Activated CD4-positive, alpha-beta T cell treated with anti-CD3 and anti-CD28 coated beads, Interleukin-2, amount 10 ng/mL, durations not matched to agents 7 days and 5 days (primary cell): ENCODE measurements around the gene DNAH17. TPM values are rescaled to one million over a fixed set of nuclear protein-coding genes. Genes with fewer than 3 reads are reported as not detected.

Source experiments
- CTCF ChIA-PET: fragments of 350-600 bp; sonication (Branson Sonifier 250); formaldehyde crosslinking; loops from one replicate; lab custom pipeline; 2021; ENCODE audit warnings: antibody characterized with exemption; lab: Charles Lee
- POLR2A ChIA-PET: fragments of 350-600 bp; sonication (Branson Sonifier 250); formaldehyde crosslinking; loops from one replicate; lab custom pipeline; 2021; ENCODE audit warnings: antibody characterized with exemption; lab: Charles Lee
- DNase-seq: peaks from one replicate; pipeline ENCODE4 v3.0.0-alpha.2; 2020
- H3K27ac Mint-ChIP-seq: one replicate; pipeline ENCODE4 v1.8.0; 2021; ENCODE audit warnings: mild to moderate bottlenecking, moderate library complexity, mixed read lengths
- H3K27me3 Mint-ChIP-seq: one replicate; pipeline ENCODE4 v1.8.0; 2021; ENCODE audit warnings: mixed read lengths
- H3K36me3 Mint-ChIP-seq: one replicate; pipeline ENCODE4 v1.8.0; 2021; ENCODE audit warnings: low read depth, mixed read lengths
- H3K4me1 Mint-ChIP-seq: one replicate; pipeline ENCODE4 v1.8.0; 2021; ENCODE audit warnings: mixed read lengths
- H3K4me3 Mint-ChIP-seq: one replicate; pipeline ENCODE4 v1.8.0; 2021; ENCODE audit warnings: mild to moderate bottlenecking, moderate library complexity, mixed read lengths
- H3K9me3 Mint-ChIP-seq: one replicate; pipeline ENCODE4 v1.8.0; 2021; ENCODE audit warnings: mixed read lengths
- total RNA-seq, 2 experiments: library from RNA; stranded (reverse); gene quantifications; one replicate each; pipeline ENCODE4 v1.2.3, GENCODE V29; 2021

DNAH17 gene
- total RNA-seq = under 1 TPM; 0.07 to 0.15 TPM

- DNase-seq = no peak
- H3K27me3 Mint-ChIP-seq = peaks cover 13% of the 10 kb centered on the region
- no peak within 1 kb of the TSS for H3K27ac Mint-ChIP-seq
- ChIA-PET CTCF (interaction anchor here (0.8 kb wide), 1 partner anchor 395 kb away, joined by 3 read pairs; no protein-coding TSS in a partner anchor), POLR2A (no interaction called here)
- H3K9me3 Mint-ChIP-seq = no peaks in the 10 kb centered on the region
- no peak within 1 kb of the TSS for H3K4me3 Mint-ChIP-seq
- H3K36me3 Mint-ChIP-seq = no peaks in the 10 kb centered on the region
- H3K4me1 Mint-ChIP-seq = no peaks in the 10 kb centered on the region
These were observed at the start of gene DNAH17 for GRCh38 chr17:78577296-78577695. DNAH17 (minus strand) TSS chr17:78577396; CDS start chr17:78575057, 2,339 bp downstream.

DNA sequence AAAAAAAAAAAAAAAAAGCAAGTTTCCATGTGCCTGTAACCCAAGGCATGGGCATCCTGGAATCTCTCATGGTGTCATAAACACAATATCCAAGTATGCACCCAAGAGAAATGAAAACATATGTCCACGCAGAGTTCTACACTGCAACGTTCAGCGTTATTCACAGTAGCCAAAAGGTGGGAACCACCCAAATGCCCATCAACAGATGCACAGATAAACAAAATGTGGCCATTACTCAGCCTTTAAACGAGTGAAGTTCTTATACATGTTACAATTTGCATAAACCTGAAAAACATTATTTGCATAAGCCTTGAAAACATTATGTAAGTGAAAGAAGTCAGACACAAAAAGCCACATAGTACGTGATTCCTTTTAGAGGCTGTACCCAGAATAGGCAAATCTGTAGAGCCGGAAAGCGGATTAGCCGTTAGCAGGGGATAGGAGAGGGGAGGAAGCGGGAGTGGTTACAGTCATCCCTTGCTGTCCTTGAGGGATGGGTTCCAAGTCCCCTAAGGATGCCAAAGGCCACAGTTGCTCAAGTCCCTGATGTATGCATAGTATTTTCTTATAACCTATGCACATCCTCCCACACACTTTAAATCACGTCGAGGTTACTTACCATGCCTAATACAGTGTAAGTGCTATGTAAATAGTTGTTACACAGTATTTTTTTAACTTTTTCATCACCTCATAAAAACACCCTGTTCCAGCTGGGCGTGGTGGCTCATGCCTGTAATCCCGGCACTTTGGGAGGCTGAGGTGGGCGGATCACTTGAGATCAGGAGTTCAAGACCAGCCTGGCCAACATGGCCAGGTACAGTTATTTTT, 47.3 kb upstream of the DNAH17 start:
- no peaks in the 10 kb centered on the region for H3K36me3 Mint-ChIP-seq
- CTCF ChIA-PET = no interaction called here
- no peaks in the 10 kb centered on the region for H3K27me3 Mint-ChIP-seq
- H3K9me3 Mint-ChIP-seq = no peaks in the 10 kb centered on the region
- no peaks in the 10 kb centered on the region for H3K4me1 Mint-ChIP-seq
- POLR2A ChIA-PET = no interaction called here
- H3K4me3 Mint-ChIP-seq = no peak overlapping the region
- DNase-seq = no peak
- H3K27ac Mint-ChIP-seq = no peak overlapping the region

DNA sequence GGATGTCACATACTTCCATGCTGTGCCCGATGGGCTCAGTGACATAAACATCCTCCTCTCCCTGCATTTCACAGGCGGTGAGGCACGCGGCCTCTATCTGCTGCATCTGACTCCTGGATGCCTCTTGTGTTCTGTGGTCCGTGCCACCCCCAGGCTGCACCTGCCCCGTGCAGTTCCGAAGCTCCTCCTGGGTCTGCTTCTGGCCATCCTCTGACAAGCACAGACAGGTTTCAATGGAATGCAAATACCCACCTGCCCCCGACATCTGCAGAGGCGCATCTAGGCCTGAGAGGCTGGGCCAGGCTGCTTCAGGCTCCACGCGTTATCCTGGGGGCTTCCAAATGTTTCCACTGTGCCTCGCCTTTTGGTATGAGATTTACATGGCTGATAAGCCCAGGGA, 46.3 kb upstream of the DNAH17 start:
- H3K4me3 Mint-ChIP-seq = no peak overlapping the region
- no peaks in the 10 kb centered on the region for H3K4me1 Mint-ChIP-seq
- H3K27me3 Mint-ChIP-seq = no peaks in the 10 kb centered on the region
- ChIA-PET POLR2A (no interaction called here), CTCF (no interaction called here)
- no peaks in the 10 kb centered on the region for H3K36me3 Mint-ChIP-seq
- H3K27ac Mint-ChIP-seq = no peak overlapping the region
- no peaks in the 10 kb centered on the region for H3K9me3 Mint-ChIP-seq
- no peak for DNase-seq

DNA sequence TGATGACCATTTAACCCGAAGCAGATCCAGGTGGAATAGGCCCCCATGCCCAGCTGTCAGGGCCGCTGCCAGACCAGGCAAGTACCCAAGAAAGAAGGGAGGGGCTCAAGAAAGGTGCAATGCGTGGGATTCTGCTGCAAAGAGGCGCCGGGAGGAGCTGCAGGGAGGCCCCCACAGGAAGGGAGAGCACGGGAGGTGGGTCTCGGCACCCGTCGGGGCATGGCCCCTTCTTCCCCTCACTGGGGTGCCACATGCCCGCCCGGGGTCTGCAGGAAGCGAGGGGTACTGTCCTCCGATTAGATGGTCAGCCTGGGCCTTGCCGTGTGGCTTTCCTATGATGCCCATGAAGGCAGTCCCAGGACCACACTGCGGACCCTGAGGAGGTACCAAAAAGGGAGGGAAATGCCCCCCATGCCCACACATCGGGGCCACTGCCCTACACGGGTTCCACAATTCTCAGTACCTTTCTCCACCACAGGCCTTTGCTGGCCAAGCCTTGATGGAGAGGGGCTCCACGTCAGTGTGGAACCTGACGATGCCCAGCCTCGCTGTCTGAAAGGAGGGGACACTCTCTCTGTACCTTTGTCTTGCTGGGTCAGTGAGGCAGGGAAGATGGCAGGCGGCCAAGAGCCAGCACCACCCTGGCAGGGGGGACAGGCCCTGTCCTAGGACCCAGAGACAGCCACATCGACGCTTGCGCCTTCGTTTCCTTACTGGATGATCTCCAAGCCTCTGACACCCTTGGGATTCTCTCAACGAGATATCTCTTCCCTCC, 45.5 kb upstream of the DNAH17 start:
- no peaks in the 10 kb centered on the region for H3K9me3 Mint-ChIP-seq
- H3K27ac Mint-ChIP-seq = no peak overlapping the region
- H3K4me1 Mint-ChIP-seq = no peaks in the 10 kb centered on the region
- no peak for DNase-seq
- POLR2A ChIA-PET = no interaction called here
- CTCF ChIA-PET = no interaction called here
- H3K36me3 Mint-ChIP-seq = no peaks in the 10 kb centered on the region
- no peaks in the 10 kb centered on the region for H3K27me3 Mint-ChIP-seq
- H3K4me3 Mint-ChIP-seq = no peak overlapping the region

DNA sequence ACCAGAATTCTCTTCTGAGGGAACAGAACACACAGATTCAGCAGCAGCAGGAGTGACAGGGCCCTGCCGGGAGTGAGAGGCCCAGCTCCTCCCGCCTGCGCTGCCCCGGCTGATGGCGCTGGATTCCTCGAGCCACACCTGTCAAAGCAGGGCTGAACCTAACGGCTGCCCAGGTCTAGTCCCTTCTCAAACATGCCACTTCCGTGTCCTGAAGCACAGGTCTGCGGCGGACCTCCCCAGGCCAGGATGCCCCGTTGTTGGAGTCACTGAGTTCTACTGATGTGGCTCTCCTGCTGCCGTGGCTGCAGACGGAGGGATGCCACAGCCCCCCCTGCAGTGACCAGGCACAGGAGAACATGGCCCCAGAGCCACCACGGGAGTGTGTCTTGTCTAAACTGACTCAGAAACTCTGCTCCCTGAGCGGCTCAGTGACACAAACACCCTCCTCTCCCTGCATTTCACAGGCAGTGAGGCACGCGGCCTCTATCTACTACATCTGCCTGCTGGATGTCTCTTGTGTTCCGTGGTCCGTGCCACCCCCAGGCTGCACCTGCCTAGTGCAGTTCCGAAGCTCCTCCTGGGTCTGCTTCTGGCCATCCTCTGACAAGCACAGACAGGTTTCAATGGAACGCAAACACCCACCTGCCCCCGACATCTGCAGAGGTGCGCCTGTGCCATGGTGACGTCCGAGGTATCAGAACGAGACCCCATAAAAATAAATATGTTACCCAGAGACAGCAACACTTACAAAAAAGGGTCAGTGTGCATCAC, 44.7 kb upstream of the DNAH17 start:
- POLR2A ChIA-PET = no interaction called here

GRCh38 chr17:78620099-78620498, 42.9 kb upstream of the DNAH17 start:
- CTCF ChIA-PET = no interaction called here
- H3K27me3 Mint-ChIP-seq = no peaks in the 10 kb centered on the region
- no peak for DNase-seq
- H3K4me3 Mint-ChIP-seq = no peak overlapping the region
- no peak overlapping the region for H3K27ac Mint-ChIP-seq
- H3K9me3 Mint-ChIP-seq = no peaks in the 10 kb centered on the region
- no peaks in the 10 kb centered on the region for H3K4me1 Mint-ChIP-seq
- POLR2A ChIA-PET = no interaction called here
- no peaks in the 10 kb centered on the region for H3K36me3 Mint-ChIP-seq

More for the DNA sequence above, 44.7 kb upstream of the DNAH17 start:
- no peaks in the 10 kb centered on the region for H3K36me3 Mint-ChIP-seq
- DNase-seq = no peak
- H3K27me3 Mint-ChIP-seq = no peaks in the 10 kb centered on the region
- H3K9me3 Mint-ChIP-seq = no peaks in the 10 kb centered on the region
- CTCF ChIA-PET = no interaction called here
- no peak overlapping the region for H3K4me3 Mint-ChIP-seq
- H3K4me1 Mint-ChIP-seq = no peaks in the 10 kb centered on the region
- no peak overlapping the region for H3K27ac Mint-ChIP-seq

- Mint-ChIP-seq H3K27ac (no peak overlapping the region), H3K9me3 (no peaks in the 10 kb centered on the region), H3K36me3 (no peaks in the 10 kb centered on the region), H3K27me3 (no peaks in the 10 kb centered on the region), H3K4me3 (no peak overlapping the region), H3K4me1 (no peaks in the 10 kb centered on the region)
- no peak for DNase-seq
- CTCF ChIA-PET = interaction anchor here (0.8 kb wide), 1 partner anchor 13 kb away, joined by 3 read pairs; no protein-coding TSS in a partner anchor
- POLR2A ChIA-PET = no interaction called here
These were observed 42.1 kb upstream of the DNAH17 start for GRCh38 chr17:78619334-78619733.

GRCh38 chr17:78618264-78619066, 41.3 kb upstream of the DNAH17 start:
- ChIA-PET CTCF (interaction anchor here (0.8 kb wide), 1 partner anchor 12 kb away, joined by 3 read pairs; no protein-coding TSS in a partner anchor), POLR2A (no interaction called here)
- no peaks in the 10 kb centered on the region for H3K4me1 Mint-ChIP-seq
- no peak overlapping the region for H3K27ac Mint-ChIP-seq
- H3K9me3 Mint-ChIP-seq = no peaks in the 10 kb centered on the region
- no peaks in the 10 kb centered on the region for H3K36me3 Mint-ChIP-seq
- H3K27me3 Mint-ChIP-seq = no peaks in the 10 kb centered on the region
- DNase-seq = no peak
- H3K4me3 Mint-ChIP-seq = no peak overlapping the region

GRCh38 chr17:78617511-78618061, 40.4 kb upstream of the DNAH17 start:
- Mint-ChIP-seq H3K27ac (no peak overlapping the region), H3K27me3 (no peaks in the 10 kb centered on the region), H3K36me3 (no peaks in the 10 kb centered on the region), H3K9me3 (no peaks in the 10 kb centered on the region), H3K4me1 (no peaks in the 10 kb centered on the region), H3K4me3 (no peak overlapping the region)
- DNase-seq = no peak
- POLR2A ChIA-PET = no interaction called here
- CTCF ChIA-PET = interaction anchor here (1.2 kb wide), 1 partner anchor 12 kb away, joined by 4 read pairs; no protein-coding TSS in a partner anchor

DNA sequence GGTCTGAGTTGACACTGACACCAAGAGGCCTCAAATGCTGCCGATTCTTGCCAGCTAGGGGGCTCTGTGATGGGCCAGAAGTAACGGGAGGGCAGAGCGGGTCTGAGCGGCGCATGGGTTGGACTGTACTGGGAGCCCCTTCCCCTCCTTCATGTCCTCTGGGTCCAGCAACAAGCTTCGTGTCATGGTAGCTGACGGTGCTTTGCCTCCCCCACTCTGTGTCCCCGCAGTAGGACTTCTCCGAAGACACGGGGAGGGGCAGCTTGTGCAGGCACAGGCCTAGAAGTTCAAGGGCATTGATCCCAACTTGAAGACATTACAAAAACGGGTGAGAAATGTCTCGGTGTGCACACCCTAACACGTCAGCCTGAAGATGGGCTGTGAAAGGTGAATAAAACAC, 39.8 kb upstream of the DNAH17 start:
- H3K27ac Mint-ChIP-seq = no peak overlapping the region

DNA sequence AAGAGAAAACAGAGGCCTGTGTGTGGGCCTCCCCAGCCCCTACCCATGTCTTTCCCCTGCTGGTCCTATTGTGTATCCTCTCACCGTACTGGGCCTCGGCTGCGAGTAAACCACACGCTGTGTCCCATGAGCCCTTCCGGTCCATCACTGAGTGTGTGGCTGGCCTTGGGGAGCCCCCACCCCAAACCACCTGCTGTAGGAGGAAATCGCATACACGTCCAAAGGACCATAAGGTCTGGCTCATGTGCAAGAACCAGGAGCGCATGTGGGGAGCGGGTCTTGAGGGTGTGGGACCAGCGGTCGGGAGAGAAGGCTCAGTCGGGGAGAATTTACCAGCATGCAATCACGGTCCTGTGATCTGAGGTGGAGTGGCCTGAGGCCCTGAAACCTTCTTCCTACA, 38.4 kb upstream of the DNAH17 start:
- Mint-ChIP-seq H3K27me3 (no peaks in the 10 kb centered on the region), H3K36me3 (no peaks in the 10 kb centered on the region), H3K4me1 (no peaks in the 10 kb centered on the region), H3K27ac (no peak overlapping the region), H3K9me3 (no peaks in the 10 kb centered on the region), H3K4me3 (no peak overlapping the region)
- ChIA-PET CTCF (interaction anchor here (0.7 kb wide), 1 partner anchor 102 kb away, joined by 4 read pairs; no protein-coding TSS in a partner anchor), POLR2A (no interaction called here)
- no peak for DNase-seq

More for the DNA sequence above, 39.8 kb upstream of the DNAH17 start:
- ChIA-PET CTCF (interaction anchor here (1.2 kb wide), 1 partner anchor 12 kb away, joined by 4 read pairs; no protein-coding TSS in a partner anchor), POLR2A (no interaction called here)
- Mint-ChIP-seq H3K27me3 (no peaks in the 10 kb centered on the region), H3K36me3 (no peaks in the 10 kb centered on the region), H3K4me3 (no peak overlapping the region), H3K9me3 (no peaks in the 10 kb centered on the region), H3K4me1 (no peaks in the 10 kb centered on the region)
- DNase-seq = no peak

DNA sequence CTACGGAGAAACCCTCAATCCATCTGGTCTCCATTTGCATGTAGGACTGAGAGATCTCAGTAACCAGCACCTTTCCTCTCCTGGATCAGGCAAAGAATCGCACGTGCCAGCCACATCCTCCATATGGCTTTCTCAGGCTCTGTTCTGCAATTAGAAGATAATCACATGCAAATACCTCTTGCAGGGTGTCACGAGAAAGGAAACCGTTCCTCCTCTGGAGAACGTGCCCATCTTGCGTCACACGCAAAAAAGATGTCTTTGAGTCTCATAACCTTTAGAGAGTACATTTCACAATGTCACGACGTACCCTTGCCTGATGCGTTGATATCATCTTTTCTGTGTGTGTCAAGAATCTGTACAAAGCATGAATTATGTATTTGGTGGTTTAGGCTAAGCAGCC, 36.2 kb upstream of the DNAH17 start:
- no peaks in the 10 kb centered on the region for H3K36me3 Mint-ChIP-seq
- no peak overlapping the region for H3K27ac Mint-ChIP-seq
- H3K4me1 Mint-ChIP-seq = no peaks in the 10 kb centered on the region
- DNase-seq = no peak
- no peaks in the 10 kb centered on the region for H3K9me3 Mint-ChIP-seq
- peaks cover 4% of the 10 kb centered on the region for H3K27me3 Mint-ChIP-seq
- ChIA-PET CTCF (no interaction called here), POLR2A (no interaction called here)
- no peak overlapping the region for H3K4me3 Mint-ChIP-seq
